Adipose tissue (tissue), 3 donors: ENCODE measurements around the gene PLCL1. TPM values are rescaled to one million over a fixed set of nuclear protein-coding genes. Genes with fewer than 3 reads are reported as not detected.
"Not testable (repeated sequence)": the region's sequence is repeated elsewhere in the genome, so short reads cannot be mapped to it uniquely, and the experiment has no call there.

Source experiments
- H3K27ac ChIP-seq: one replicate; pipeline ENCODE4 v1.5.1; 2013; ENCODE audit warnings: low read depth, low read length
- WGBS, 3 donors: extraction: QIAGEN DNeasy Blood & Tissue Kit; methylation state at CpG; one replicate each; pipeline ENCODE4 v1.1.7; 2013; 5-methylcytosine and 5-hydroxymethylcytosine counted together
- polyA plus RNA-seq, 3 donors: library from polyadenylated mRNA; stranded (reverse); fragments of 200-250 nt; gene quantifications; one replicate each; pipeline ENCODE4 v1.2.3, GENCODE V29; 2013
- donor health status: healthy with polysubstance abuse.
- donor health status: Bipolar disorder and iron deficiency.
- donor health status: healthy.

The PLCL1 gene
- polyA plus RNA-seq, 3 donors = 0.39 to 2.3 (median 2.0) TPM

- no peak overlapping the region for H3K27ac ChIP-seq
Observed at GRCh38 chr2:198157314-198157713, 352.9 kb downstream of the PLCL1 start.

GRCh38 chr2:198161151-198161550 lies 356.8 kb downstream of the PLCL1 start:
- H3K27ac ChIP-seq = no peak overlapping the region

GRCh38 chr2:198162276-198162675 lies 357.9 kb downstream of the PLCL1 start:
- no peak overlapping the region for H3K27ac ChIP-seq

GRCh38 chr2:198164843-198165242 lies 360.4 kb downstream of the PLCL1 start:
- no peak overlapping the region for H3K27ac ChIP-seq
- 79 to 89% (median 87%) methylated on average over 6 of the region's 6 CpGs for WGBS, 3 donors

GRCh38 chr2:198165289-198165688 lies 360.9 kb downstream of the PLCL1 start:
- WGBS, 3 donors = 84 to 94% (median 93%) methylated on average over 4 of the region's 4 CpGs
- H3K27ac ChIP-seq = no peak overlapping the region

GRCh38 chr2:198167346-198167745 lies 363.0 kb downstream of the PLCL1 start:
- 61 to 95% (median 93%) methylated on average over 2 of the region's 2 CpGs for WGBS, 3 donors
- H3K27ac ChIP-seq = no peak overlapping the region

- 68 to 87% (median 85%) methylated on average over 1 of the region's 1 CpG for WGBS, 3 donors
- H3K27ac ChIP-seq = no peak overlapping the region
Observed at GRCh38 chr2:198168651-198169050, 364.3 kb downstream of the PLCL1 start.

- 30 to 45% (median 40%) methylated on average over 6 of the region's 6 CpGs for WGBS, 3 donors
- H3K27ac ChIP-seq = no peak overlapping the region
Observed at GRCh38 chr2:198173242-198173641, 368.8 kb downstream of the PLCL1 start.

- no peak overlapping the region for H3K27ac ChIP-seq
- WGBS, 3 donors = 85 to 88% (median 86%) methylated on average over 2 of the region's 2 CpGs
Observed at GRCh38 chr2:198173864-198174263, 369.5 kb downstream of the PLCL1 start.

- H3K27ac ChIP-seq = no peak overlapping the region
- 60 to 65% (median 62%) methylated on average over 3 of the region's 3 CpGs for WGBS, 3 donors
Observed at GRCh38 chr2:198175271-198175670, 370.9 kb downstream of the PLCL1 start.

GRCh38 chr2:198177040-198177439 lies 372.6 kb downstream of the PLCL1 start:
- H3K27ac ChIP-seq = no peak overlapping the region
- WGBS, 3 donors = 69 to 89% (median 85%) methylated on average over 2 of the region's 2 CpGs

- H3K27ac ChIP-seq = no peak overlapping the region
Observed at GRCh38 chr2:198178766-198179165, 374.4 kb downstream of the PLCL1 start.

- 90 to 100% (median 94%) methylated on average over 1 of the region's 1 CpG for WGBS, 3 donors
- H3K27ac ChIP-seq = no peak overlapping the region
Observed at GRCh38 chr2:198186257-198186656, 381.9 kb downstream of the PLCL1 start.

- 36 to 72% (median 50%) methylated on average over 1 of the region's 1 CpG for WGBS, 3 donors
- no peak overlapping the region for H3K27ac ChIP-seq
Observed at GRCh38 chr2:198187841-198188240, 383.4 kb downstream of the PLCL1 start.

GRCh38 chr2:198188982-198189381 lies 384.6 kb downstream of the PLCL1 start:
- WGBS, 3 donors = 73 to 82% (median 80%) methylated on average over 13 of the region's 13 CpGs
- H3K27ac ChIP-seq = no peak overlapping the region

- H3K27ac ChIP-seq = no peak overlapping the region
- WGBS, 3 donors = 5 to 28% (median 9%) methylated on average over 1 of the region's 1 CpG
Observed at GRCh38 chr2:198191651-198192050, 387.3 kb downstream of the PLCL1 start.

GRCh38 chr2:198196556-198196955 lies 392.2 kb downstream of the PLCL1 start:
- 61 to 89% (median 72%) methylated on average over 5 to 7 of the region's 7 CpGs for WGBS, 3 donors
- not testable (repeated sequence) for H3K27ac ChIP-seq

Other genes starting within 250 kb of the PLCL1 start
- 1 to 10 TPM in 2 of 3 donors, under 1 TPM in 1; 0.90 to 8.0 (median 2.8) TPM for gene RFTN2, start 129.0 kb upstream of the PLCL1 start, polyA plus RNA-seq
- gene MARS2, start 99.2 kb upstream of the PLCL1 start, polyA plus RNA-seq = 1 to 10 TPM; 1.2 to 5.6 (median 3.0) TPM
- gene BOLL, start 19.3 kb upstream of the PLCL1 start, polyA plus RNA-seq = not detected